Stimulated activated CD8-positive, alpha-beta memory T cell treated with anti-CD3 and anti-CD28 coated beads, Interleukin-15, amount 100 ng/mL, for 4 hours (primary cell): ENCODE data around the gene ZNF302.
"Not testable (repeated sequence)": the region's sequence is repeated elsewhere in the genome, so short reads cannot be mapped to it uniquely, and the experiment has no call there.

Source experiments
- DNase-seq, 2 donors: peaks; one replicate each; pipeline ENCODE4 v3.0.0-alpha.2; 2020; ENCODE audit warnings: low read depth in 2 of 2

Gene ZNF302

GRCh38 chr19:34671972-34672371, 5.5 kb upstream of the ZNF302 start:
- DNase-seq = no peak

GRCh38 chr19:34673590-34673989, 3.9 kb upstream of the ZNF302 start:
- DNase-seq = no peak

GRCh38 chr19:34675250-34675649, 2.2 kb upstream of the ZNF302 start:
- DNase-seq = no peak

GRCh38 chr19:34675919-34676318, 1.6 kb upstream of the ZNF302 start:
- DNase-seq = no peak

GRCh38 chr19:34676697-34677385, 637 bp upstream of the ZNF302 start, which contains the start of gene SCGB2B2:
Gene SCGB2B2, minus strand, starts transcription at chr19:34677159. Its CDS starts 82,596 bp downstream, at chr19:34594563.
- DNase-seq = peak in 1 of 2 donors; percentile 65

GRCh38 chr19:34678085-34678412, 571 bp downstream of the ZNF302 start:
- DNase-seq = no peak

GRCh38 chr19:34678421-34678820, 943 bp downstream of the ZNF302 start:
- DNase-seq = no peak

GRCh38 chr19:34681478-34681877, 4.0 kb downstream of the ZNF302 start:
- no peak for DNase-seq

- DNase-seq = not testable (repeated sequence)
Measured at GRCh38 chr19:34685266-34685665, 7.8 kb downstream of the ZNF302 start.

GRCh38 chr19:34686455-34686854, 9.0 kb downstream of the ZNF302 start:
- DNase-seq = no peak

GRCh38 chr19:34687348-34687747, 9.9 kb downstream of the ZNF302 start:
- no peak for DNase-seq

- no peak for DNase-seq
Measured at GRCh38 chr19:34688592-34688991, 11.1 kb downstream of the ZNF302 start.

GRCh38 chr19:34690372-34690771, 12.9 kb downstream of the ZNF302 start:
- DNase-seq = no peak

GRCh38 chr19:34692549-34692948, 15.1 kb downstream of the ZNF302 start:
- DNase-seq = no peak

GRCh38 chr19:34707661-34708060, 30.2 kb downstream of the ZNF302 start:
- DNase-seq = no peak

- no peak for DNase-seq
Measured at GRCh38 chr19:34711890-34712289, 34.4 kb downstream of the ZNF302 start.

GRCh38 chr19:34712395-34713261, 35.1 kb downstream of the ZNF302 start:
- peak in 1 of 2 donors; percentile 30 for DNase-seq

- DNase-seq = no peak
Measured at GRCh38 chr19:34713262-34713637, 35.8 kb downstream of the ZNF302 start.

GRCh38 chr19:34715357-34715756, 37.9 kb downstream of the ZNF302 start:
- no peak for DNase-seq

GRCh38 chr19:34722353-34722752, 44.9 kb downstream of the ZNF302 start:
- DNase-seq = no peak

GRCh38 chr19:34725400-34725799, 47.9 kb downstream of the ZNF302 start:
- no peak for DNase-seq

- no peak for DNase-seq
Measured at GRCh38 chr19:34731019-34731829, 53.7 kb downstream of the ZNF302 start.
